GM21360 (cell line): ENCODE results near the gene DEDD2.

ENCODE experiments used
- ATAC-seq: cut with Tn5 transposase; IDR thresholded peaks from one replicate; pipeline ENCODE4 v1.9.1; 2021; ENCODE audit warnings: mild to moderate bottlenecking, moderate library complexity; ENCODE audit not compliant: unreplicated experiment

Gene DEDD2

GRCh38 chr19:42150911-42151361, 66.5 kb downstream of the DEDD2 start:
- no peak for ATAC-seq

GRCh38 chr19:42150364-42150763, 67.1 kb downstream of the DEDD2 start:
- ATAC-seq = no peak

GRCh38 chr19:42149447-42150202, 67.9 kb downstream of the DEDD2 start:
- no peak for ATAC-seq
